Endothelial cell of umbilical vein (primary cell): ENCODE results near the gene PTPRQ. TPM values are rescaled to one million over a fixed set of nuclear protein-coding genes. Genes with fewer than 3 reads are reported as not detected.

Experiments
- BruUV-seq: library from RNA; stranded (reverse); fragments of 400-500 nt; replicated peaks from 2 replicates; lab custom pipeline; 2021; lab: Mats Ljungman, UMichigan
- CTCF ChIA-PET: fragments of 300-600, 350-600 bp; sonication (Branson Sonifier 250); formaldehyde crosslinking; loops from one replicate; lab custom pipeline; 2021; ENCODE audit warnings: antibody characterized with exemption, inconsistent platforms; lab: Charles Lee
- POLR2A ChIA-PET: fragments of 300-600, 350-600 bp; sonication (Branson Sonifier 250); formaldehyde crosslinking; loops from one replicate; lab custom pipeline; 2021; ENCODE audit warnings: antibody characterized with exemption, inconsistent platforms; lab: Charles Lee
- DNase-seq: peaks from one replicate; pipeline ENCODE4 v3.0.0-alpha.2; 2011; ENCODE audit warnings: low read depth, low spot score
- FAIRE-seq: peaks from 2 replicates; lab custom pipeline; 2011; peaks lifted over from hg19 to GRCh38; lab: Jason Lieb, UNC
- H2AFZ ChIP-seq: 2 replicates; pipeline ENCODE4 v1.6.0; 2012; ENCODE audit warnings: low read depth, low read length, control low read depth, inconsistent platforms
- H3K27ac ChIP-seq: 2 replicates; pipeline ENCODE4 v1.5.1; 2011; ENCODE audit warnings: low read depth, mild to moderate bottlenecking, control low read depth, low read length, moderate library complexity; ENCODE audit not compliant: insufficient read depth
- H3K27me3 ChIP-seq, 2 experiments: 2 replicates each; pipeline versions ENCODE4 v1.6.0 to v1.6.1; 2011; ENCODE audit warnings: low read length in 2 of 2, mixed read lengths in 1 of 2; ENCODE audit not compliant: control insufficient read depth in 2 of 2, insufficient read depth in 2 of 2
- H3K36me3 ChIP-seq, 2 experiments: 2 replicates in 1 of 2; 3 replicates in 1 of 2; pipeline ENCODE4 v1.5.1; 2011; ENCODE audit warnings: low read length in 2 of 2, mild to moderate bottlenecking in 1 of 2, moderate library complexity in 1 of 2; ENCODE audit not compliant: control insufficient read depth in 2 of 2, insufficient read depth in 2 of 2; ENCODE audit errors: extremely low read depth in 1 of 2
- H3K4me1 ChIP-seq: 3 replicates; pipeline ENCODE4 v1.5.1; 2011; ENCODE audit warnings: mild to moderate bottlenecking, low read length; ENCODE audit not compliant: control insufficient read depth, insufficient read depth; ENCODE audit errors: extremely low read depth
- H3K4me2 ChIP-seq: 2 replicates; pipeline ENCODE4 v1.6.1; 2011; ENCODE audit warnings: low read length, control low read depth, mixed read lengths; ENCODE audit not compliant: insufficient read depth
- H3K4me3 ChIP-seq, 3 experiments: fragments of 200-600 bp in 1 of 3; sonication (generic), shearing (Covaris generic) in 1 of 3; replicated peaks in 1 of 3; 2 replicates each; pipeline ENCODE4 v1.5.1; 2011 to 2016; ENCODE audit warnings: control low read depth in 3 of 3, low read length in 3 of 3, mild to moderate bottlenecking in 2 of 3, inconsistent platforms in 1 of 3, low read depth in 1 of 3, moderate library complexity in 1 of 3; ENCODE audit not compliant: insufficient read depth in 1 of 3
- H3K79me2 ChIP-seq: 2 replicates; pipeline ENCODE4 v1.6.0; 2012; ENCODE audit warnings: low read length, inconsistent platforms; ENCODE audit not compliant: control insufficient read depth, insufficient read depth
- H3K9ac ChIP-seq: replicated peaks from 2 replicates; pipeline ENCODE3; 2011; ENCODE audit warnings: low read length, control low read depth; ENCODE audit not compliant: insufficient read depth; ENCODE audit errors: extremely low read depth
- H3K9me1 ChIP-seq: replicated peaks from 3 replicates; pipeline ENCODE4 v1.6.0; 2011; ENCODE audit warnings: mild to moderate bottlenecking, low read length; ENCODE audit not compliant: control insufficient read depth, insufficient read depth; ENCODE audit errors: extremely low read depth
- H3K9me3 ChIP-seq: replicated peaks from 2 replicates; pipeline ENCODE4 v1.5.1; 2012; ENCODE audit warnings: low read length, inconsistent platforms; ENCODE audit not compliant: control insufficient read depth, insufficient read depth
- H4K20me1 ChIP-seq: replicated peaks from 2 replicates; pipeline ENCODE3; 2011; ENCODE audit warnings: mild to moderate bottlenecking, low read length; ENCODE audit not compliant: control insufficient read depth, insufficient read depth; ENCODE audit errors: extremely low read depth
- CTCF ChIP-seq, 2 donors: IDR thresholded peaks; 1 replicate in 1 of 2; 2 replicates in 1 of 2; pipeline ENCODE4 v1.5.1; 2011; ENCODE audit warnings: low read length in 2 of 2, mild to moderate bottlenecking in 2 of 2, moderate library complexity in 2 of 2, control low read depth in 1 of 2, inconsistent platforms in 1 of 2, low read depth in 1 of 2; ENCODE audit not compliant: insufficient read depth in 1 of 2; ENCODE audit errors: extremely low read depth in 1 of 2
- EZH2 ChIP-seq: IDR thresholded peaks from 2 replicates; pipeline ENCODE4 v1.6.1; 2012; ENCODE audit warnings: borderline replicate concordance, low read depth, mild to moderate bottlenecking, moderate library complexity, low read length, inconsistent platforms; ENCODE audit not compliant: severe bottlenecking
- FOS ChIP-seq: IDR thresholded peaks from 2 replicates; pipeline ENCODE4 v1.6.1; 2011; ENCODE audit warnings: mild to moderate bottlenecking, low read length, moderate library complexity, borderline replicate concordance; ENCODE audit not compliant: insufficient read depth
- GATA2 ChIP-seq: IDR thresholded peaks from 2 replicates; pipeline ENCODE4 v1.7.0; 2011; ENCODE audit warnings: low read depth, mild to moderate bottlenecking, moderate library complexity, mixed read lengths, low read length; ENCODE audit not compliant: insufficient read length, insufficient read depth
- JUN ChIP-seq: IDR thresholded peaks from 2 replicates; pipeline ENCODE4 v1.6.1; 2011; ENCODE audit warnings: borderline replicate concordance, low read depth; ENCODE audit not compliant: insufficient read length, insufficient read depth
- MAX ChIP-seq: IDR thresholded peaks from 2 replicates; pipeline ENCODE4 v1.6.1; 2011; ENCODE audit not compliant: insufficient read depth, insufficient read length
- MYC ChIP-seq: IDR thresholded peaks from one replicate; pipeline ENCODE4 v1.6.1; 2011; ENCODE audit warnings: mild to moderate bottlenecking, low read depth, low read length
- POLR2A ChIP-seq: IDR thresholded peaks from 2 replicates; pipeline ENCODE4 v1.6.1; 2012; ENCODE audit warnings: low read depth, mild to moderate bottlenecking, control low read depth, low read length
- POLR2AphosphoS5 ChIP-seq: IDR thresholded peaks from 2 replicates; pipeline ENCODE4 v1.6.1; 2012; ENCODE audit warnings: low read depth, mild to moderate bottlenecking, control low read depth, low read length, moderate library complexity; ENCODE audit not compliant: insufficient read depth
- dilution Hi-C: fragments of 300-500 bp; cut with MboI; formaldehyde crosslinking; loops from one replicate; pipeline ENCODE4 v1.15.0; 2019; ENCODE audit warnings: low sequenced_read_pairs; ENCODE audit not compliant: extremely low pct_ligation_motif_present
- intact Hi-C: fragments of 100-400 bp; cut with micrococcal nuclease; formaldehyde crosslinking; loops from one replicate; pipeline ENCODE4 v1.10.0; 2022
- polyA plus RNA-seq, 4 experiments: library from polyadenylated mRNA; depleted of rRNA in 3 of 4; stranded (reverse) in 3 of 4; unstranded in 1 of 4; fragments of >200 nt; gene quantifications; 2 replicates each; pipeline versions ENCODE4 v1.2.1 to v1.2.3, GENCODE V29; 2011 to 2012; ENCODE audit warnings: missing spikeins in 1 of 4
- total RNA-seq: library from RNA; stranded (reverse); gene quantifications from 2 replicates; pipeline ENCODE4 v1.2.3, GENCODE V29; 2021

The PTPRQ gene
- total and polyA plus RNA-seq, 2 donors (not counting 3 experiments of a cell fraction or from before 2014, with no cell fraction given): not detected

GRCh38 chr12:80704420-80704819 is 260.4 kb downstream of the PTPRQ start:
- H3K27ac ChIP-seq: no peak overlapping the region
- dilution Hi-C loops: no loop called here
- H3K4me1 ChIP-seq: no peaks in the 10 kb centered on the region
- no peaks in the 10 kb centered on the region for H3K27me3 ChIP-seq
- no peak overlapping the region for H3K4me3 ChIP-seq
- no peaks in the 10 kb centered on the region for H3K79me2 ChIP-seq
- peak; percentile 48 for DNase-seq
- no peak overlapping the region for H2AFZ ChIP-seq
- FAIRE-seq: no peak
- no peaks in the 10 kb centered on the region for H4K20me1 ChIP-seq
- intact Hi-C loops: no loop called here
- ChIA-PET POLR2A (no interaction called here), CTCF (interaction anchor here (1.9 kb wide), 1 partner anchor 8 kb away, joined by 4 read pairs; no protein-coding TSS in a partner anchor)
- BruUV-seq: no TSS peak
- H3K9me1 ChIP-seq: no peaks in the 10 kb centered on the region
- no peak for TF ChIP-seq GATA2
- no peak overlapping the region for H3K4me2 ChIP-seq
- no peaks in the 10 kb centered on the region for H3K9me3 ChIP-seq
- no peak overlapping the region for H3K9ac ChIP-seq
- no peaks in the 10 kb centered on the region for H3K36me3 ChIP-seq

- FAIRE-seq: no peak
Measured at GRCh38 chr12:80707126-80707829, 263.2 kb downstream of the PTPRQ start, which contains the start of gene MYF6. TSS of gene MYF6 (plus strand) at chr12:80707634. CDS start at chr12:80707720, 86 bp downstream.

More at GRCh38 chr12:80707126-80707829, 263.2 kb downstream of the PTPRQ start, which contains the start of gene MYF6:
- Histone ChIP-seq H3K36me3 (no peaks in the 10 kb centered on the region), H3K4me1 (no peaks in the 10 kb centered on the region), H2AFZ (no peak within 1 kb of the TSS), H3K4me3 (no peak within 1 kb of the TSS), H3K4me2 (no peak within 1 kb of the TSS), H4K20me1 (no peaks in the 10 kb centered on the region), H3K27ac (no peak within 1 kb of the TSS), H3K27me3 (no peaks in the 10 kb centered on the region), H3K9ac (no peak within 1 kb of the TSS), H3K79me2 (no peaks in the 10 kb centered on the region), H3K9me3 (no peaks in the 10 kb centered on the region), H3K9me1 (no peaks in the 10 kb centered on the region)
- dilution Hi-C loops (no loop called here), intact Hi-C loops (no loop called here)
- no TSS peak for BruUV-seq
- ChIA-PET CTCF (no interaction called here), POLR2A (no interaction called here)
- TF ChIP-seq JUN (no peak), EZH2 (no peak), FOS (no peak), MYC (no peak), MAX (no peak), POLR2A (no peak), GATA2 (no peak), CTCF (IDR thresholded peaks at IDR 0.05; ENCODE audit: extremely low read depth in 1 of 2, insufficient read depth in 1 of 2, low read depth in 1 of 2, low read length in 2 of 2) (no peak), POLR2AphosphoS5 (no peak)
- no peak for DNase-seq
